ENCODE measurements around the gene FRG2C. TPM values are rescaled to one million over a fixed set of nuclear protein-coding genes. Genes with fewer than 3 reads are reported as not detected.

FRG2C gene
- total and polyA plus RNA-seq, 2 of the 13 experiments (the other 11 are each of a cell fraction or from before 2014, with no cell fraction given), result not detected

DNA sequence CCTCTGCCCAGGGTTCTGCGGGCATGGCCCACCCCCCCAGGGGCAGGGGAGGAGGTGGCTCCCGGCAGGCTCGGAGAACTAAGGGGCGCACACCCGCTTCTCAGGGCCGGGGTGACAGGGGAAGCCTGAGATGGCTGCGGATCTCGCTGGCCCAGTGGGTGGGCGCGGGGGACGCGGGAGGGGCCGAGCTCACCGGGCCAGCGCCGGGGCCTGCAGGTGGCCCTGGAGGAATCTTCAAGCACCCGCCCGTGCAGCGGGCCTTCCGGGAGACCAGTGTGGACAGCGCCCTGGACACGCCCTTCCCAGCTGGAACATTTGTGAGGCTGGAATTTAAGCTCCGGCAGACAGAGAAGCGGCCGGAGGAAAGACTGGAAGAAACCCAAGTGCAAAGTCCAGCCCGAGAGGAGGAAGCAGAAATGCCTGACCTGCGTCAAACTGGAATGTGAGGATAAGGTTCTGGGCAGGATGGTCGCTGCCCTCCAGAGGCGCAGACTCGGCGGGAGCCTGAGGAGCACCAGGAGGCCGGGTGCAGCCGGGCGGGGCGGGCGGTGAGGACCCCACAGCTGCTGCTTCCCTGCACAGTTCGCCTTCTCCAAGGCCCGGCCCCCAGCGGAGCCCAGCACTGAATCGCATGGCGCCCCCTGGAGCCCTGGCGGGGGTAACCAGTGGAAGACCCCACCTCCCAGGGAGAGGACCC lies 5.6 kb upstream of the FRG2C start (continued):
- 0 out of 2 replicates have a peak, but pooled peaks have one; percentile 30 for TF ChIP-seq HIVEP1 (CRISPR knock-in tag; IDR thresholded peaks at IDR 0.05)
- peak; percentile 58; the same call in 1 of the 2 replicates for TF ChIP-seq ZC3H13 (CRISPR knock-in tag; IDR thresholded peaks at IDR 0.05)
- TF ChIP-seq KAT7 (CRISPR knock-in tag; IDR thresholded peaks at IDR 0.05; ENCODE audit: borderline replicate concordance), result peak; percentile 45; the same call in 1 of the 2 replicates
- peak; percentile 80 for TF ChIP-seq ZFY (CRISPR knock-in tag; IDR thresholded peaks at IDR 0.05)
- TF ChIP-seq, protein P1, sequence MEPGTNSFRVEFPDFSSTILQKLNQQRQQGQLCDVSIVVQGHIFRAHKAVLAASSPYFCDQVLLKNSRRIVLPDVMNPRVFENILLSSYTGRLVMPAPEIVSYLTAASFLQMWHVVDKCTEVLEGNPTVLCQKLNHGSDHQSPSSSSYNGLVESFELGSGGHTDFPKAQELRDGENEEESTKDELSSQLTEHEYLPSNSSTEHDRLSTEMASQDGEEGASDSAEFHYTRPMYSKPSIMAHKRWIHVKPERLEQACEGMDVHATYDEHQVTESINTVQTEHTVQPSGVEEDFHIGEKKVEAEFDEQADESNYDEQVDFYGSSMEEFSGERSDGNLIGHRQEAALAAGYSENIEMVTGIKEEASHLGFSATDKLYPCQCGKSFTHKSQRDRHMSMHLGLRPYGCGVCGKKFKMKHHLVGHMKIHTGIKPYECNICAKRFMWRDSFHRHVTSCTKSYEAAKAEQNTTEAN (CRISPR knock-in tag; conservative IDR thresholded peaks at IDR 0.05), result 0 out of 2 replicates have a peak, but pooled peaks have one; percentile 49
- TF ChIP-seq ZNF891 (CRISPR knock-in tag; IDR thresholded peaks at IDR 0.05), result peak; percentile 52; the same call in 1 of the 2 replicates
- TF ChIP-seq GATAD1 (CRISPR knock-in tag; IDR thresholded peaks at IDR 0.05), result peak; percentile 57; the same call in 1 of the 2 replicates
- peak; percentile 58; the same call in 1 of the 2 replicates for TF ChIP-seq ZNF605 (CRISPR knock-in tag; IDR thresholded peaks at IDR 0.05)
- TF ChIP-seq GLI4 (CRISPR knock-in tag; IDR thresholded peaks at IDR 0.05; ENCODE audit: borderline replicate concordance), result peak; percentile 39; the same call in 1 of the 2 replicates
- TF ChIP-seq, protein P2, sequence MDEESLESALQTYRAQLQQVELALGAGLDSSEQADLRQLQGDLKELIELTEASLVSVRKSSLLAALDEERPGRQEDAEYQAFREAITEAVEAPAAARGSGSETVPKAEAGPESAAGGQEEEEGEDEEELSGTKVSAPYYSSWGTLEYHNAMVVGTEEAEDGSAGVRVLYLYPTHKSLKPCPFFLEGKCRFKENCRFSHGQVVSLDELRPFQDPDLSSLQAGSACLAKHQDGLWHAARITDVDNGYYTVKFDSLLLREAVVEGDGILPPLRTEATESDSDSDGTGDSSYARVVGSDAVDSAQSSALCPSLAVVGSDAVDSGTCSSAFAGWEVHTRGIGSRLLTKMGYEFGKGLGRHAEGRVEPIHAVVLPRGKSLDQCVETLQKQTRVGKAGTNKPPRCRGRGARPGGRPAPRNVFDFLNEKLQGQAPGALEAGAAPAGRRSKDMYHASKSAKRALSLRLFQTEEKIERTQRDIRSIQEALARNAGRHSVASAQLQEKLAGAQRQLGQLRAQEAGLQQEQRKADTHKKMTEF (CRISPR knock-in tag; IDR thresholded peaks at IDR 0.05), result peak; percentile 27; the same call in 1 of the 2 replicates
- TF ChIP-seq ZNF563 (CRISPR knock-in tag; IDR thresholded peaks at IDR 0.05), result 0 out of 2 replicates have a peak, but pooled peaks have one; percentile 27
- TF ChIP-seq DMAP1 (CRISPR knock-in tag; IDR thresholded peaks at IDR 0.05), result peak; percentile 27; the same call in 1 of the 2 replicates
- TF ChIP-seq, protein P3, sequence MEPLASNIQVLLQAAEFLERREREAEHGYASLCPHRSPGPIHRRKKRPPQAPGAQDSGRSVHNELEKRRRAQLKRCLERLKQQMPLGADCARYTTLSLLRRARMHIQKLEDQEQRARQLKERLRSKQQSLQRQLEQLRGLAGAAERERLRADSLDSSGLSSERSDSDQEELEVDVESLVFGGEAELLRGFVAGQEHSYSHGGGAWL (CRISPR knock-in tag; IDR thresholded peaks at IDR 0.05), result 0 out of 2 replicates have a peak, but pooled peaks have one; percentile 40
- TF ChIP-seq POGZ (CRISPR knock-in tag; IDR thresholded peaks at IDR 0.05), result peak; percentile 84
- TF ChIP-seq ZNF746 (CRISPR knock-in tag; IDR thresholded peaks at IDR 0.05), result 0 out of 2 replicates have a peak, but pooled peaks have one; percentile 25
- TF ChIP-seq, protein P4, sequence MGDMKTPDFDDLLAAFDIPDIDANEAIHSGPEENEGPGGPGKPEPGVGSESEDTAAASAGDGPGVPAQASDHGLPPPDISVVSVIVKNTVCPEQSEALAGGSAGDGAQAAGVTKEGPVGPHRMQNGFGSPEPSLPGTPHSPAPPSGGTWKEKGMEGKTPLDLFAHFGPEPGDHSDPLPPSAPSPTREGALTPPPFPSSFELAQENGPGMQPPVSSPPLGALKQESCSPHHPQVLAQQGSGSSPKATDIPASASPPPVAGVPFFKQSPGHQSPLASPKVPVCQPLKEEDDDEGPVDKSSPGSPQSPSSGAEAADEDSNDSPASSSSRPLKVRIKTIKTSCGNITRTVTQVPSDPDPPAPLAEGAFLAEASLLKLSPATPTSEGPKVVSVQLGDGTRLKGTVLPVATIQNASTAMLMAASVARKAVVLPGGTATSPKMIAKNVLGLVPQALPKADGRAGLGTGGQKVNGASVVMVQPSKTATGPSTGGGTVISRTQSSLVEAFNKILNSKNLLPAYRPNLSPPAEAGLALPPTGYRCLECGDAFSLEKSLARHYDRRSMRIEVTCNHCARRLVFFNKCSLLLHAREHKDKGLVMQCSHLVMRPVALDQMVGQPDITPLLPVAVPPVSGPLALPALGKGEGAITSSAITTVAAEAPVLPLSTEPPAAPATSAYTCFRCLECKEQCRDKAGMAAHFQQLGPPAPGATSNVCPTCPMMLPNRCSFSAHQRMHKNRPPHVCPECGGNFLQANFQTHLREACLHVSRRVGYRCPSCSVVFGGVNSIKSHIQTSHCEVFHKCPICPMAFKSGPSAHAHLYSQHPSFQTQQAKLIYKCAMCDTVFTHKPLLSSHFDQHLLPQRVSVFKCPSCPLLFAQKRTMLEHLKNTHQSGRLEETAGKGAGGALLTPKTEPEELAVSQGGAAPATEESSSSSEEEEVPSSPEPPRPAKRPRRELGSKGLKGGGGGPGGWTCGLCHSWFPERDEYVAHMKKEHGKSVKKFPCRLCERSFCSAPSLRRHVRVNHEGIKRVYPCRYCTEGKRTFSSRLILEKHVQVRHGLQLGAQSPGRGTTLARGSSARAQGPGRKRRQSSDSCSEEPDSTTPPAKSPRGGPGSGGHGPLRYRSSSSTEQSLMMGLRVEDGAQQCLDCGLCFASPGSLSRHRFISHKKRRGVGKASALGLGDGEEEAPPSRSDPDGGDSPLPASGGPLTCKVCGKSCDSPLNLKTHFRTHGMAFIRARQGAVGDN (CRISPR knock-in tag; IDR thresholded peaks at IDR 0.05), result peak; percentile 65
- TF ChIP-seq, protein P5, sequence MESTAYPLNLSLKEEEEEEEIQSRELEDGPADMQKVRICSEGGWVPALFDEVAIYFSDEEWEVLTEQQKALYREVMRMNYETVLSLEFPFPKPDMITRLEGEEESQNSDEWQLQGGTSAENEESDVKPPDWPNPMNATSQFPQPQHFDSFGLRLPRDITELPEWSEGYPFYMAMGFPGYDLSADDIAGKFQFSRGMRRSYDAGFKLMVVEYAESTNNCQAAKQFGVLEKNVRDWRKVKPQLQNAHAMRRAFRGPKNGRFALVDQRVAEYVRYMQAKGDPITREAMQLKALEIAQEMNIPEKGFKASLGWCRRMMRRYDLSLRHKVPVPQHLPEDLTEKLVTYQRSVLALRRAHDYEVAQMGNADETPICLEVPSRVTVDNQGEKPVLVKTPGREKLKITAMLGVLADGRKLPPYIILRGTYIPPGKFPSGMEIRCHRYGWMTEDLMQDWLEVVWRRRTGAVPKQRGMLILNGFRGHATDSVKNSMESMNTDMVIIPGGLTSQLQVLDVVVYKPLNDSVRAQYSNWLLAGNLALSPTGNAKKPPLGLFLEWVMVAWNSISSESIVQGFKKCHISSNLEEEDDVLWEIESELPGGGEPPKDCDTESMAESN (CRISPR knock-in tag; conservative IDR thresholded peaks at IDR 0.05), result peak; percentile 72; the same call in 1 of the 2 replicates
- TF ChIP-seq, protein P6, sequence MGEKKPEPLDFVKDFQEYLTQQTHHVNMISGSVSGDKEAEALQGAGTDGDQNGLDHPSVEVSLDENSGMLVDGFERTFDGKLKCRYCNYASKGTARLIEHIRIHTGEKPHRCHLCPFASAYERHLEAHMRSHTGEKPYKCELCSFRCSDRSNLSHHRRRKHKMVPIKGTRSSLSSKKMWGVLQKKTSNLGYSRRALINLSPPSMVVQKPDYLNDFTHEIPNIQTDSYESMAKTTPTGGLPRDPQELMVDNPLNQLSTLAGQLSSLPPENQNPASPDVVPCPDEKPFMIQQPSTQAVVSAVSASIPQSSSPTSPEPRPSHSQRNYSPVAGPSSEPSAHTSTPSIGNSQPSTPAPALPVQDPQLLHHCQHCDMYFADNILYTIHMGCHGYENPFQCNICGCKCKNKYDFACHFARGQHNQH (CRISPR knock-in tag; IDR thresholded peaks at IDR 0.05), result peak; percentile 52; the same call in 1 of the 2 replicates

Measured in HepG2 (cell line).